Activated CD4-positive, alpha-beta T cell treated with anti-CD3 and anti-CD28 coated beads for 1 hour (primary cell): ENCODE measurements around the gene LPAR2.
"Not testable (repeated sequence)": the region's sequence is repeated elsewhere in the genome, so short reads cannot be mapped to it uniquely, and the experiment has no call there.

Experiments
- DNase-seq: peaks from one replicate; pipeline ENCODE4 v3.0.0-alpha.2; 2020

LPAR2 gene

DNA sequence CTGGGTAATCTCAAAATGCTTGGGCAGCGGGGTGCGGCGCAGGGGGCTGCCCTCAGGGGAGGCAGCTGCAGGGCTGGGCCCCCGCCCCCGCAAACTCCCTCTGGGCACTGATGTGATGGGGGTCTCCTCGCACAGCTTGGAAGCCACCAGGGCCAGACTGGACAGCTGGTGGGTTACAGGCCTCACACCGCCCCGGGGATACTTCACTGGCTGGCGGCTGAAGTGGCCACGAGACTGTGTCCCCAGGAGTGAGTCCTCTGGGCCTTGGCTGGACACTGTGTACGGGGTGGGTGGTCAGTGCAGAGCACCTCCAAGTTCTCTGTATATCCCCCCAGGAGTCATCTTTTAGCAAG, 2.0 kb upstream of the LPAR2 start:
- DNase-seq: no peak

DNA sequence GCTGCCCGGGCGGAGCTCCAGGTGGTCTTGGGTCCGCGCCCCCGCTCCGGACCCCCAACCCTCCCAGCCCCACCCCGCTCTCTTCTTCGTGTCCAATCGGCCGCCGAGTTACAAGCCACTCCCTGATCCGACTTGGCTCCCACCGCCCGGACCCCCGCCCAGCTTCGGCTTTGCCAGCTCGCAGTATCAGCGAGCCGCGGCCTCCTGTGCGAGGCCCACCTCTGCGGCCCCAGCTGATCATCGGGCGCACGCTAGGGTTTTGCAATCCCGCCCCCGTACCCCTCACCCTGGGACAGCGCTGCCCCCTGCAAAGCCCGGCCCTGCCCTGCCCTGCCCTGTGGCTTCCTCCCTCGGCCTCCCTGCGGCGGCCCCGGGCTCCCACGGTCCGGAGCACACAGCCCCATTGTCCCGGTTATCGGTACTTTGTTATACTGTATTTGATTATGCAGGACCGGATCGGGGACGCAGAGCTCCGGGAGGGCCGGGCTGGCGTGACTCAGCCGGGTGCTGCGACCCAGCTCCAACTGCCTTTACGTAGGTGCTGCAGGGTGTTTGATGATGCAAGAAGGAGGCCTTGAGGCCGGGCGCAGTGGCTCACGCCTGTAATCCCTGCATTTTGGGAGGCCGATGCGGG, 598 bp upstream of the LPAR2 start:
- peak; percentile 35 for DNase-seq

DNA sequence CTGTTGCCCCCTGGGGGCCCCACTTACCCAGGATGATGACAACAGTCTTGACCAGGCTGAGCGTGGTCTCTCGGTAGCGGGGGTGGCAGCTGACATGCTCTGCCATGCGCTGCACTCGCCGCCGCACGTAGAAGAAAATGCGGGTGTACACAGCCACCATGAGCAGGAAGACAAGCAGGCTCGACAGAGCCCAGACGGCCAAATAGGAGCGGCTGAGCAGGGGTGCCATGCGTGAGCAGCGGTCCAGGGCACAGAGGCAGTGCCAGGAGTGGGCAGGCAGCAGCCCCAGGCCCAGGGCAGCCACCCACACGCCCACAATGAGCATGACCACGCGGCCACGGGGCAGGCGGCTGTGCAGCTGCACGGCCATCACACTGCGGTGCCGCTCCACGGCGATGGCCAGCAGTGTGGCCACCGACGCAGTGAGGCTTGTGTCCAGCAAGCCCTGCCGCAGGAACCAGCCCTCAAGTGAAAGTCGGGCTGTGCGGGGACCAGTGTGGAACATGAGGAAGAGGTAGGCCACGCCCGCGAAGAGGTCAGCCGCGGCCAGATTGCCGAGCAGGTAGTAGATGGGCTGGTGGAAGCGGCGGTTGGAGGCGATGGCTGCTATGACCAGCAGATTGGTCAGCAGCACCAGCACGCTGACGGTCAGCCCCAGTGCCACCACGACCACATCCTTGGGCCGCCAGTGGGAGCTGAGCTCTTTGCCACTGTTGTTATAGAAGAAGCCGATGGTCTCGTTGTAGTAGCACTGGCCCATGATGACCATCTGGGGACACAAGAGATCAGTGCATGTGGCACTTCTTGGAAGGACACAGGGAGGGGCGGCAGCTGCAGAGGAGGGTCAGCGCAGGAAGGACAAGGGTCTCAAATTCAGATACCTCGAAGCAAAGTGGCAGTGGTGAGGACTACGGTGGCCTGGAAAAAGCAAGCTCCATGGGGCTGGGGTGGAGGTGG, 1.2 kb downstream of the LPAR2 start:
- no peak for DNase-seq

DNA sequence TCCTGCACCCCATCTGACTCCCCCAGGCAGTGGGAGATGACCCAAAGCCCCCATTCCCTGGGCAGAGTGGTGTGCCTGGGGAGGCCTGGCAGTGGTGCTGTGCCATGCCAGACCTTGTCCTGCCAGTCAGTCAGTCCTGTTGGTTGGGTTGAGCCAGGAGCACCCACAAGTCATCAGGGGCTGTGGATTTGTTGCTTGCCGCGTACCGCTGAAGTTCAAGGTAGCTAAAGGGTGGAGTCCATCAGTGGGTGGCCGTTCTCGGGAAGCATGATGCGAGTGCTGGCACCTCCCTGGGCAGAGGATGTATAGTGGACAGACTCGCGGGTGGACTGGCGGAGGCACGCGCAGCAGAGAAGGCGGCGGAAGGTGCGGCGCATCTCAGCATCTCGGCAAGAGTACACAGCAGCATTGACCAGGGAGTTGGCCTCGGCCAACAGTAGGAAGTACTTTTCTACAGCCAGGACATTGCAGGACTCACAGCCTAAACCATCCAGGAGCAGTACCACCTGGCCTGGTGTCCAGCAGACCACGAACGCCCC, 3.9 kb downstream of the LPAR2 start:
- DNase-seq: no peak

DNA sequence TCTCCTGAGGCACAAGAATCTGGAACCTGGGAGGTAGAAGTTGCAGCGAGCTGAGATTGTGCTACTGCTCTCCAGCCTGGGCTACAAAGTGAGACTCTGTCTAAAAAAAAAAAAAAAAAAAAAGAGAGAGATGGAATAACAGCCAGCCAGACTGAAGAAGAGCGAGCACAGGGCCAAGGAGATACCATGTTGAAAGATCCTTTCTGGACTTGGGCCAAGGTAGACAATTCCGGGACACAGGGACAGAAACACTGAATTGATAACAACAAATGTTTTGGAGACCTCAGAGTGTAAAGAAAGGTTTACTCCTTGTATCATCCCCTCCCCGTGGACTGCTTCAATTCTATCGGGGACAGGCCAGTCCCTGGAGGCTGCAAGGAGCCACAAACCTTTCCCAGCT, 4.6 kb downstream of the LPAR2 start:
- no peak for DNase-seq

DNA sequence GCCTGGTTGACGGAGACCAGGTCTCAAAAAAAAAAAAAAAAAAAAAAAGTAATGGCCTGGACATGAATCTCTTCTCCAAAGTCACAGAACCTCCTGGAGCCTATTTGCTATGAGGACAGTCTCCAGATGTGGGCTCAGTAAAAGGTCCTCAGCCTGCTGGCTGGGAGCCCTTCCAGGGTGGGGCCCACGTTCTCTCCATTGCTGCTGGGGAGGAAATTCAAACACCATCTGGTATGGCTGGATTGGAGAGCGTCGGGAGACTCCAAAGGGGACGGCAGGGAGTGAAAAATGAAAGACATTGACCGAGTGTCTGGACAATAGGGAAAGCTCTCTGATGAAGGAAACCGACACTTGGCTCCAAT, 8.2 kb downstream of the LPAR2 start:
- no peak for DNase-seq

DNA sequence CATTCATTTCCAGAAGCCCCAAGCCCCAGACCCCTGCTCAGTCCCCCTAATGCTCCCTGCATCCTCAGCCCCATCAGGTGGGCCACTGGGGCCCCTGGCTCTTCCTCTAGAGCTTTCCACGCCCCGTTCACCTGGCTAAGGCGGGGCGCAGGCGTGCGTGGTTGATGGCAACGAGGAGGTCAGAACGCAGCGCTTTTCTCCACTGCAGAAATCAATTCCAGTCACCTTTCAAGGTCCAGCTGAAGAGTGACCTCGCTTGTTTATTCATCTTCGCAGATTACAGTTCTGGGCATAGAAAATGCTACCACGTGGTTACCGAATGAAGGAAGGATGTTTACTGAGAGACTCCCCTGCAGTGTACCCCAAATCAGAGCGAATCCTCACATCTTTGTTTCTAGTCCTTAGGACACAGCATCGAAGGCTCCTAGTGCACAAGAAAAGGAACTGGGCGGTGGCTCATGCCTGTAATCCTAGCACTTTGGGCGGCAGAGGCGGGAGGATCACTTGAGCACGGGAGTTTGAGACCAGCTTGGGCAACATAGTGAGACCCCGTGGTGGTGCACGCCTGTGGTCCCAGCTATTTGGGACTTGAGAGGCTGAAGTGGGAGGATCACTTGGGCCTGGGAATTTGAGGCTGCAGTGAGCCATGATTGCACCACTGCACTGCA, 8.7 kb downstream of the LPAR2 start:
- no peak for DNase-seq

DNA sequence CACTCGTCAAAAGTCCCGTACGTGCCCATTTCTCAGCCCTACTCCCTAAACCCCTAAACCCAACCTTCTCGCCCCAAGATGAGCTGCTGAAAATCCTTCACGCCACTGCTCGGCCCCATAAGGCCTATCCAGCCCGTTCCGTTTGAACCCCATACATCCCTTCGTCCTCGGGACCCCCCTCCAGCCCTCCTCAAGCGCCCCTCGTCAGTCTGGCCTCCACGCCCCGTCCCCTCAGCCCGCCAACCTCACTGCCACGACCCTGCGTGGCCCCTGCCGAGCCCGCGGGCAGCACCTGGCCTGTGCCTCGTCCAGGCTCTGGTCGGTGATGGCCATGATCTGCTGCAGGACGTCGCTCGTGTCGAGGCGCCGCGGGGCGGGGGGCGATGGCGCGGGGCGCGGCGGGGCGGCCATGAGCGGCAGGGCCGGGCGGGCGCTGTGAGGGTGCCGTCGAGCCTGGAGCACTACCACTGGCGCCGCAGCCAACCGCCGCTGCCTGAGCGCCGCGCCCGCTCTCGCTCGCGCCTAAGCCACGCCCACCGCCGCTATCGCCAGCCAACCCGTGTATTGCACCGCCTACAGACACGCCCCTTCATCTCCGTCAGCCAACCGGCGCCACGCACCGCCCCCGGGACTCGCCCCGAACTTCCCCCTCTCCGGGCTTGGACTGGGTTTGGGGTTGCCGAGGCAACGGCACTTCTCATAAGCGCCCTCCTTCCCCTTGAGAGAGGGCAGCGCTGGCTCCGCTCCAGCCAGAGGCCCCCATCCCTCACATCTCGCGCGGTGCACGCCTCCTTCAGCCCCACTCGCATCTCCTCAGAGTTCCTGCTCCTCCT, 9.6 kb downstream of the LPAR2 start, which contains the start of gene PBX4:
Gene PBX4, minus strand, starts transcription at position 469 of the 833 bp plus-strand sequence. Its CDS starts 58 bp downstream, at position 411.
- peak; percentile 99 for DNase-seq

DNA sequence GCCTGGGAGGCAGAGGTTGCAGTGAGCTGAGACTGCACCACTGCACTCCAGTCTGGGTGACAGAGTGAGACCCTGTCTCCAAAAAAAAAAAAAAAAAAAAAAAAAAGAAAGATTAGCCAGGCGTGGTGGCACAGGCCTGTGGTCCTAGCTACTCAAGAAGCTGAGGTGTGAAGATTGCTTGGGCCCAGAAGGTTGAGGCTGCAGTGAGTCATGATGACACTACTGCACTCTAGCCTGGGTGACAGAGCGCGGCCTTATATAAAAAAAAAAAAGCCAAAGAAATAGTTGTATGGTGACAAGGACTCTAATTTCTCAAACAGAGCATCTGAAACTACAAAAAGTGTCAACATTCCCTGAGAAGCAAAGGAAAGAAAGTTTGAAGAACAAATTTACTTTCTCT, 12.9 kb downstream of the LPAR2 start:
- no peak for DNase-seq

DNA sequence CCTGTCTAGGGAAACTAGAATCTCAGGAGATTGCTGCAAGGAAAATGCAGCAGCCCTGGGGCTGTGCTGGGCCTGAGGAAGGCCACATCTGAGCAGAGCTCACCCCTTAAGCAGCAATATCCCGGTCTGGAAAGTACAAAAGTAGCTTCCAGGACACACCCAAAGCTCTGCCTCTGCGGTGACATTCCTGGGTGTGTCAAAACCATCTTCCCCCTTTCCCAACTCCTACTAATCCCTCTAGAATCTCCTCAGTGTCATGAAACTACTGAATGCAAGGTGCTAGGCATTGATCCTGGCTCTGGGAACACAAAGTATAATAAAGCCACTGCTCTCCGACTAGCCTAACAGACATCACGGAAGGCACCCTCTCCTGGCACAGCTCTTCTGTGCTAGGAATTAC, 14.5 kb downstream of the LPAR2 start:
- DNase-seq: no peak

DNA sequence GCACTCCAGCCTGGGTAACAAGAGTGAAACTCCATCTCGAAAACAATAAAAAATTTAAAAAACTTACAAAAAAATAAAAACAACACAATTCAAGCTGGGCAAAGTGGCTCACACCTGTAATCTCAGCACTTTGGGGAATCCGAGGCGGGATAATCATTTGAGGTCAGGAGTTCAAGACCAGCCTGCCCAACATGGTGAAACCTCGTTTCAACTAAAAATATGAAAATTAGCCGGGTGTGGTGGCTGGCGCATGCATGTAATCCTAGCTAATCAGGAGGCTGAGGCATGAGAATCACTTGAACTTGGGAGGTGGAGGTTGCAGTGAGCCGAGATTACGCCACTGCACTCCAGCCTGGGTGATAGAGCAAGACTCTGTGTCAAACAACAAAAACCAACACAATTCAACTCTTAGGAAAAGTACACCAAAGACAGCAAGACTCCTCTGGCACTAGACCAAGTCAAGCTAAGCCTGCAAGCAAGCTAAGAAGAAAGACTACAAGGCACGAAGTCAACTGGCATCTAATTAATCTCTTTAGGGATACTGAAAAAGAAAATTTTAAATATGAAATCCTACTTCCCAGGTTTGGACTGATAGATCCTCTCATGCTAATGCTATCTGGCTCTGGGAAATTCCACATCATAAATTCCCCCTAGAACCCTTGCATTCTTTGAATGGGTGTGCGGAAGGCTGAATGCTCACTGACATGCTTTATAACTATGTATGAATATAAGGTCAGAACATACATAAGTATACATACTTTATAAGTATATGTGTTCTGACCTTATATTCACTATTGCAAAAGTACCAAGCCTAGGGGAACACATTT, 17.4 kb downstream of the LPAR2 start:
- DNase-seq: no peak

DNA sequence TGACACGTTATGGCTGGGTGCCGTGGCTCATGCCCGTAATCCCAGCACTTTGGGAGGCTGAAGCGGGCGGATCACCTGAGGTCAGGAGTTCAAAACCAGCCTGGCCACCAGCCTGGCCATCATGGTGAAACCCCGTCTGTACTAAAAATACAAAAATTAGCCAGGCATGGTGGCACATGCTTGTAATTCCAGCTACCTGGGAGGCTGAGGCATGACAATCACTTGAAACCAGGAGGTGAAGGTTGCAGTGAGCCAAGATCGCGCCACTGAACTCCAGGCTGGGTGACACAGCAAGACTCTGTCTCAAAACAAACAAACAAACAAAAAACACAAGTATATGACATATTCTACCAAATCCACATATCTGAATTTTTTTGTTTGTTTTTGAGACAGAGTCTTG, 21.3 kb downstream of the LPAR2 start:
- DNase-seq: not testable (repeated sequence)

DNA sequence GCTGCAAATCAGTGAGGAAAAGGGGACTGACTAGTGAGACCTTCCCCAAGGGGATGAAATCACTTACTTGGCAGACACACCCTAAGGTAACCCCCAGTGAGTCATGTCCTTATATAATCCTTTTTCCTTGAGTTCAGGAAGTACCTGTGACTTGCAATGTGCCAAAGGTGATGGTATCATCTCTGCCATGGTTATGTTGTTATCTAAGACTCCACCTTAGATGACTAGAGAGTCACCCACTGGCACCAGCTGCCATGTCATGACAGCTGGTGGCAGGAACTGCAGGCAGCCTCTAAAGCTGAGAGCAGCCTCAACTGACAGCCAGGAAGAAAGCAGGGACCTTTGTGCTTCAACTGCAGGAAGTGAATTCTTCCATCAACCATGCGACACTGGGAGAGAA, 22.0 kb downstream of the LPAR2 start:
- DNase-seq: peak; percentile 43

DNA sequence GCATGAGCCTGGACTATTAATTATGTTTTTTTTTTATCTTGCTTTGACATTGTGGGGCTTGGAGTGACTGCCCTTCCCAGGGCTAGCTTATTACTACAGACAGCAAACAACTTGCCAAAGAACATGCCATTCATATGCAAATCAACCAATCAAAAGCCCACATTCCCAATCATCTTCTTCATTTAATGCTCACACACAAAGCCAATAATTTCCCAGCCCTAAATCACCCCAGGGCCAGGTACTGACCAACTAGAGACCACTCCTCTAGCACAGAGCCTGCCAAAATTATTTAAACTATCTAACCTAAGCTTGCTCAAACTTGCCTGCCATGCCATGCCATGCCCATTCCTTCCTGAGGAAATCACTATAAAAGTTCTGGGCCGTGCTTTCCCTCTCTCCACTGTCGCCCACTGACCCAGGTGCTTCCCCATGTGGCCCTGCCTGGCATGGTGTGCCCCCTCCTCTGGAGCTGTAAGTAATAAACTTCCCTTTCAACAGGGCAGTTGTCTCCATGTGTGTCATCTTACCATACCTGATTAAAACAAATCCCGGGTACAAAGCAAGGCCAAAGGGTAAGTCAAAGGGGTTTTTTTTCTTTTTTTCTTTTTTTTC, 25.2 kb downstream of the LPAR2 start:
- DNase-seq: no peak

DNA sequence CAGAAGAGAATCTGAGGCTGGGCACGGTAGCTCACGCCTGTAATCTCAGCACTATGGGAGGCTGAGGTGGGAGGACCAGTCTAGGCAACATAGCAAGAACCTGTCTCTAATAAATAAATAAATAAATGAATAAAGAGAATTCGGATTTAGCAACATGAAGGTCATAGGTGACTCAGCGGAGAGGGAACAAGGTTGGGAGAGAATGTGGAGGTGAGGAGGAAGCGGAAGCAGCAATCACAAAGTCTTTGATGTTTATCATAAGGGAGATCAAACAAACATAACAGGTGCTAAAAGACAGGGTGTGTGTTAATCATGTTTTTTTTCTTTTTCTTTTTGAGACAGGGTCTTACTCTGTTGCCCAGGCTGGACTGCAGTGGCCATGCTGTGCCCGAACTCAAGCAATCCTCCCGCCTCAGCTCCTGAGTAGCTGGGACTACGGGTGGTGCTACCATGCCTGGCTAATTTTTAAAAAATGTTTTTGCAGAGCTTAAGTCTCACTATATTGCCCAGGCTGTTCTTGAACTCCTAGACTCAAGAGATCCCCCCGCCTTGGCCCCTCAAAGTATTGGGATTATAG, 25.8 kb downstream of the LPAR2 start:
- DNase-seq: no peak

DNA sequence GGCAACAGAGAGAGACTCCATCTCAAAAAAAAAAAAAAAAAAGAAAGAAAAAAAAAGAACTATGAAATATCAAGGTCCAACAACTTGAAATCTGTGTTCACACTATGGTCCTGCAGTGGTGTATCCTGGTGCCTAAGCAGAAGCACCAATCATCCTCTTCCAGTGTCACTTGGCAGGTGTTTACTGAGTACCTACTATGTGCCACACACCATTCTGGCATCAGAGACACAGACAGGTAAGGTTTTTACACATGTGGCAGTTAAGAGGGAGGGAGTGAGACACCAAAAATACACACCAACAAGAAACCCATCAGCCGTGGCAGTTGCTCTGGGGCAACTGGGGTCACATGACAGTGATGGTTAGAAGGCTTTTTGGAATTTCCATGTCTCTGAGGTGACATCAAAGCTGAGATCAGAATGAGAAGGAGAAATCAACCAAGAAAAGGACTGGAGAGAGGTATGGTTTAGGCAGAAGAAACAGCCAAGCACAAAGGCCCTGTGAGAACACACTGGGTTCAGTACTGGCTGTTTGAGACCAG, 27.2 kb downstream of the LPAR2 start:
- DNase-seq: no peak

DNA sequence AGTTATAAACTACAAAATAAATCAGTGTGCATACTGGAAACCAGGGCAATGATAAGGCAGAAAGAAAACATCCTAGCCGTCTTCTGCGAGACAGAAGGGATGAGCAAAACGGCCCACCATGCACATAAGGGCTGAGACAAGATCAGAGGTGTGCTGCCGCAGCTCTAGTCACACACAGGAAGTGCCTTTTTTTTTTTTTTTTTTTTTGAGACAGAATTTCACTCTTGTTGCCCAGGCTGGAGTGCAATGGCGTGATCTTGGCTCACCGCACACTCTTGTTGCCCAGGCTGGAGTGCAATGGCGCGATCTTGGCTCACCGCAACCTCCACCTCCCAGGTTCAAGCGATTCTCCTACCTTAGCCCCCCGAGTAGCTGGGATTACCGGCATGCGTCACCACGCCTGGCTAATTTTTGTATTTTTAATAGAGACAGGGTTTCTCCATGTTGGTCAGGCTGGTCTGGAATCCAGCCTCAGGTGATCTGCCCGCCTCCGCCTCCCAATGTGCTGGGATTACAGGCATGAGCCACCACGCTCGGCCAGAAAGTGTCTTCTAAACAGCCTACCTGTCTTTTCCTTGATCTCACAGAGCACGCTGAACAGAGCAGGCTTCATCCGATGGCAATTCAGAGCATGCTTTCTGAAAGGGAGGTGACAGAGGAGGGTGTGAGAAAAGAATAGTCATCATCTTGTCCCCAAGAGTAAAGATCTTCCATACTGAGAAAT, 29.1 kb downstream of the LPAR2 start:
- DNase-seq: peak; percentile 44

DNA sequence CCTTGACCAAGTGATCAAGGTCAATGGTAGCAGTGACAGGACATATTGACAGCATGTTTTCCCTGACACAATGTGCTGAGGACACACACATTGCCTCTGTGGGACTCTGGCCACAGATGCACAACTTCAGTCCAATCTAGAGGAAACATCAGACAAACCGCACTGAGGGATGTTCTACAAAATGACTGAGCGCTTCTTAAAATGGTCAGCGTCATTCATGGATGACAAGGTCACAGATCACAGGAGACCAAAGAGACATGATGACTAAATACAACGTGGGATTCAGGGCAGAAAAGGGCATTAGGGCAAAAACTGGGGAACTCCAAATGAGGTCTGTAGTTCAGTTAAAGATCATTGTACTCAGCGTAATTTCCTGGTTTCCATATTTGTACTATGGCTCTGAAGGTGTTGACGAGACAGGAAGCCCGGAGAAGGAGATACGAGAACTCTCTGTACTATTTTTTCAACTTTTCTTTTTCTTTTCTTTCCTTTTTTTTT, 30.2 kb downstream of the LPAR2 start:
- peak; percentile 16 for DNase-seq

DNA sequence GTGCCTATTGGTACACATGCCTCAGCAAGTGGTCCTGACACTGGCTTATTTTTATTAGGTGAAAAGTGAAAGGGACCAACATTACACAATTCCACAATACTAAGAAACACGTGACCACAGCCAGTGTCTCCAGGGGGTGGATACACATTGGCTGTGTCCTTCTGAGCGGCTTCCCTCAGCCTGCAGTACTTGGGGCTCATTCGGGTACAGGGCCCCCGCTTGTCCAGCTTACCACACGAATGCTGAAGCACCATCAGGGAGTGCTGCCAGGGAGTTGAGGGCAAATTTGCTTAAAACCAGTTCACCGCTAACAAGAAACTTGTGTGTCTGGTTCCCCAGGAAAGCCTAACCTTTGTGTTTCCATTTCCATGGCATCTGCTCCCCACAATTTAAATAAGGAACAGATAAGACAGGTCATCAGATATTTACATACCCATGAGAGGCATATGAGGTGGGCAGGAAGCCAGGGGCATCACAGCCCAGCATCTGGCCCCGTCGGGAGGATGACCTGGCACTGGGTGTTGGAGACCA, 32.8 kb downstream of the LPAR2 start:
- DNase-seq: no peak
